Stimulated activated CD8-positive, alpha-beta memory T cell treated with anti-CD3 and anti-CD28 coated beads, Interleukin-7, amount 100 ng/mL, for 4 hours (primary cell): ENCODE data around the gene RRM1.
A peak's percentile ranks its signal among the peaks of the same experiment; 100 is the strongest.

Experiments used
- DNase-seq, 2 donors: peaks; one replicate each; pipeline ENCODE4 v3.0.0-alpha.2; 2020; ENCODE audit warnings: low read depth in 2 of 2

Gene RRM1

GRCh38 chr11:4187055-4187988 lies 92.7 kb downstream of the RRM1 start:
- peak; percentile 50 to 71 for DNase-seq
